Gastrocnemius medialis (tissue), 4 donors: ENCODE measurements around the gene SCN2A. TPM values are rescaled to one million over a fixed set of nuclear protein-coding genes. Genes with fewer than 3 reads are reported as not detected.

Experiments
- ATAC-seq, 2 donors: fragments of 150-250 bp; one replicate each; pipeline ENCODE4 v1.9.1; 2016
- DNase-seq, 2 donors: peaks; one replicate each; pipeline ENCODE4 v3.0.0-alpha.2; 2019
- H3K27ac ChIP-seq, 4 donors: fragments of 200-600 bp; sonication (generic); 1 replicate in 1 of 4; 2 replicates in 3 of 4; pipeline ENCODE4 v1.5.1; 2016 to 2018; ENCODE audit warnings: mild to moderate bottlenecking in 2 of 4, moderate library complexity in 1 of 4
- H3K27me3 ChIP-seq, 3 donors: fragments of 200-600 bp; sonication (generic) in 2 of 3; 1 replicate in 1 of 3; 2 replicates in 2 of 3; pipeline versions ENCODE4 v1.5.1 to v1.6.0; 2016 to 2019; ENCODE audit warnings: mild to moderate bottlenecking in 1 of 3, moderate library complexity in 1 of 3
- H3K36me3 ChIP-seq, 2 donors: fragments of 200-600 bp; sonication (generic) in 1 of 2; one replicate each; pipeline ENCODE4 v1.5.1; 2017 to 2018
- H3K4me1 ChIP-seq, 2 donors: fragments of 200-600 bp; sonication (generic) in 1 of 2; one replicate each; pipeline ENCODE4 v1.5.1; 2016 to 2017; ENCODE audit warnings: mild to moderate bottlenecking in 2 of 2
- H3K4me3 ChIP-seq, 4 donors: fragments of 200-600 bp; sonication (generic) in 3 of 4; 1 replicate in 1 of 4; 2 replicates in 3 of 4; pipeline ENCODE4 v1.5.1; 2016 to 2019; ENCODE audit warnings: mild to moderate bottlenecking in 2 of 4
- H3K9me3 ChIP-seq, 3 donors: fragments of 200-600 bp; sonication (generic) in 2 of 3; 1 replicate in 1 of 3; 2 replicates in 2 of 3; pipeline ENCODE4 v1.5.1; 2016 to 2019
- CTCF ChIP-seq, 5 experiments: fragments of 450-650 bp in 3 of 5; fragments of 200-600 bp in 2 of 5; sonication (generic) in 2 of 5; IDR thresholded peaks in 4 of 5; conservative IDR thresholded peaks in 1 of 5; 1 replicate in 4 of 5; 2 replicates in 1 of 5; pipeline ENCODE4 v1.5.1; 2016 to 2019; ENCODE audit warnings: antibody characterized with exemption in 5 of 5, mild to moderate bottlenecking in 3 of 5, moderate library complexity in 3 of 5
- POLR2A ChIP-seq, 2 donors: fragments of 450-650 bp; IDR thresholded peaks; one replicate each; pipeline ENCODE4 v1.6.1; 2017; ENCODE audit warnings: antibody characterized with exemption in 2 of 2, mild to moderate bottlenecking in 2 of 2, moderate library complexity in 2 of 2
- in situ Hi-C, 4 donors: fragments of 200-750 bp; cut with MboI; loops; one replicate each; pipeline versions ENCODE4 v1.15.0 to v1.8.0; 2017; ENCODE audit warnings: low sequenced_read_pairs in 4 of 4
- intact Hi-C: fragments of 100-400 bp; cut with DNase I; formaldehyde crosslinking; loops from one replicate; pipeline ENCODE4 v1.15.1; 2023; ENCODE audit warnings: low total_unique reads
- total RNA-seq, 4 donors: library from RNA; depleted of rRNA; stranded (reverse); fragments of >200 nt; gene quantifications; one replicate each; pipeline versions ENCODE4 v1.1.0 to v1.2.3, GENCODE V29; 2016

The SCN2A gene
- total RNA-seq, 4 donors from 2014 or later, result not detected

- Histone ChIP-seq H3K9me3 (no peaks in the 10 kb centered on the region), H3K4me1 (no peaks in the 10 kb centered on the region), H3K4me3 (no peak overlapping the region), H3K36me3 (no peaks in the 10 kb centered on the region), H3K27me3 (no peaks in the 10 kb centered on the region), H3K27ac (no peak overlapping the region)
- in situ Hi-C loops, result no loop called here
- DNase-seq, result no peak
- no peak for TF ChIP-seq CTCF (IDR thresholded peaks at IDR 0.05 in 4 of 5, conservative IDR thresholded peaks at IDR 0.05 in 1 of 5)
- no peak for TF ChIP-seq POLR2A (IDR thresholded peaks at IDR 0.05)
- intact Hi-C loops, result no loop called here
- ATAC-seq, result no peak
These were observed 130.7 kb downstream of the SCN2A start for GRCh38 chr2:165369898-165370296.

GRCh38 chr2:165371356-165371755 lies 132.1 kb downstream of the SCN2A start:
- TF ChIP-seq CTCF (IDR thresholded peaks at IDR 0.05 in 4 of 5, conservative IDR thresholded peaks at IDR 0.05 in 1 of 5), result no peak
- TF ChIP-seq POLR2A (IDR thresholded peaks at IDR 0.05), result no peak
- Histone ChIP-seq H3K27me3 (no peaks in the 10 kb centered on the region), H3K4me3 (no peak overlapping the region), H3K27ac (no peak overlapping the region), H3K4me1 (no peaks in the 10 kb centered on the region), H3K9me3 (no peaks in the 10 kb centered on the region), H3K36me3 (no peaks in the 10 kb centered on the region)
- no peak for ATAC-seq
- no peak for DNase-seq
- intact Hi-C loops, result no loop called here
- in situ Hi-C loops, result no loop called here

GRCh38 chr2:165373278-165374010 lies 134.2 kb downstream of the SCN2A start:
- TF ChIP-seq CTCF (IDR thresholded peaks at IDR 0.05 in 4 of 5, conservative IDR thresholded peaks at IDR 0.05 in 1 of 5), result no peak
- no peak for TF ChIP-seq POLR2A (IDR thresholded peaks at IDR 0.05)
- in situ Hi-C loops, result no loop called here
- Histone ChIP-seq H3K4me1 (no peaks in the 10 kb centered on the region), H3K27me3 (no peaks in the 10 kb centered on the region), H3K4me3 (no peak overlapping the region), H3K9me3 (no peaks in the 10 kb centered on the region), H3K27ac (no peak overlapping the region), H3K36me3 (no peaks in the 10 kb centered on the region)
- no peak for ATAC-seq
- no peak for DNase-seq
- intact Hi-C loops, result no loop called here

- Histone ChIP-seq H3K36me3 (no peaks in the 10 kb centered on the region), H3K4me3 (no peak overlapping the region), H3K4me1 (no peaks in the 10 kb centered on the region), H3K27ac (no peak overlapping the region), H3K27me3 (no peaks in the 10 kb centered on the region), H3K9me3 (no peaks in the 10 kb centered on the region)
- in situ Hi-C loops, result loop anchor here in 1 of 4 donors (25.0 kb wide), 1 partner anchor 486 kb away; no protein-coding TSS in a partner anchor
- intact Hi-C loops, result no loop called here
- no peak for TF ChIP-seq CTCF (IDR thresholded peaks at IDR 0.05 in 4 of 5, conservative IDR thresholded peaks at IDR 0.05 in 1 of 5)
- TF ChIP-seq POLR2A (IDR thresholded peaks at IDR 0.05), result no peak
- no peak for DNase-seq
- no peak for ATAC-seq
These were observed 137.4 kb downstream of the SCN2A start for GRCh38 chr2:165376571-165376975.
